Mesothelial cell of epicardium (in vitro differentiated cells): Measurements from ENCODE around the gene REV3L. TPM values are rescaled to one million over a fixed set of nuclear protein-coding genes. Genes with fewer than 3 reads are reported as not detected.
A peak's percentile ranks its signal among the peaks of the same experiment; 100 is the strongest.

Experiments
- DNase-seq, 2 experiments: peaks; one replicate each; pipeline ENCODE4 v3.0.0; 2021; ENCODE audit warnings: low spot score in 2 of 2; ENCODE audit not compliant: unreplicated experiment in 2 of 2
- H3K27ac Mint-ChIP-seq: 2 replicates; pipeline ENCODE4 v1.8.0; 2021; ENCODE audit warnings: mixed read lengths
- H3K27me3 Mint-ChIP-seq: 2 replicates; pipeline ENCODE4 v1.8.0; 2021; ENCODE audit warnings: low read depth, mixed read lengths
- H3K36me3 Mint-ChIP-seq: 2 replicates; pipeline ENCODE4 v1.8.0; 2021; ENCODE audit warnings: mixed read lengths
- H3K4me1 Mint-ChIP-seq: 2 replicates; pipeline ENCODE4 v1.8.0; 2021; ENCODE audit warnings: mixed read lengths
- H3K4me3 Mint-ChIP-seq: 2 replicates; pipeline ENCODE4 v1.8.0; 2021; ENCODE audit warnings: mild to moderate bottlenecking, moderate library complexity, mixed read lengths
- H3K9me3 Mint-ChIP-seq: 2 replicates; pipeline ENCODE4 v1.8.0; 2021; ENCODE audit warnings: mixed read lengths
- total RNA-seq: library from RNA; stranded (reverse); gene quantifications from 3 replicates; pipeline ENCODE4 v1.2.1, GENCODE V29; 2021
- TF ChIP-seq, protein P1 (sequence below): fragments of 200-600 bp; sonication (generic); IDR thresholded peaks from one replicate; pipeline ENCODE4 v1.5.0; 2021; ENCODE audit warnings: antibody characterized with exemption; ENCODE audit not compliant: unreplicated experiment

Gene REV3L
- total RNA-seq, 1 donor from 2014 or later = 41.7 TPM

DNA sequence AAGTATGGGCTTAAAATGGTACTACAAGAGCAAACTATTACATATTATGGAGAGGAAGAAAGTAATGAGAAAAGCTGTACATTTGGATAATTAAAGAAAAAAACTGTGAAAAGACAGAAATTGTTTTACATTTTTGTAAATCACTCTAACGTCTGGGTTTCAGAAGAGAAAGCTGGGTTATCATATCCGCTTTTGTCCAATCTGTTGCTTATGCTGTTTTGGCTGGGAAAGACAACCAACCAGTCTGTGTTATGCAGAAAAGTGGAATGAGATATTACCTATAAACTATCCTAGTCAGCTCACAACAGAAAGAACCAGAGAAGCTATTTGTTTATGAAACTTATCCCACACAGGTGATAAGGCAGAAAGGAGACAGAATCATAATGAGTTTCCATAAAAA, 32.4 kb downstream of the REV3L start:
- peak overlapping the region; percentile 47 for H3K27ac Mint-ChIP-seq
- DNase-seq = no peak
- peaks cover 7% of the 10 kb centered on the region for H3K4me1 Mint-ChIP-seq
- H3K27me3 Mint-ChIP-seq = no peaks in the 10 kb centered on the region
- no peak overlapping the region for H3K4me3 Mint-ChIP-seq
- H3K36me3 Mint-ChIP-seq = peaks cover 11% of the 10 kb centered on the region
- no peaks in the 10 kb centered on the region for H3K9me3 Mint-ChIP-seq
- TF ChIP-seq, protein P1, sequence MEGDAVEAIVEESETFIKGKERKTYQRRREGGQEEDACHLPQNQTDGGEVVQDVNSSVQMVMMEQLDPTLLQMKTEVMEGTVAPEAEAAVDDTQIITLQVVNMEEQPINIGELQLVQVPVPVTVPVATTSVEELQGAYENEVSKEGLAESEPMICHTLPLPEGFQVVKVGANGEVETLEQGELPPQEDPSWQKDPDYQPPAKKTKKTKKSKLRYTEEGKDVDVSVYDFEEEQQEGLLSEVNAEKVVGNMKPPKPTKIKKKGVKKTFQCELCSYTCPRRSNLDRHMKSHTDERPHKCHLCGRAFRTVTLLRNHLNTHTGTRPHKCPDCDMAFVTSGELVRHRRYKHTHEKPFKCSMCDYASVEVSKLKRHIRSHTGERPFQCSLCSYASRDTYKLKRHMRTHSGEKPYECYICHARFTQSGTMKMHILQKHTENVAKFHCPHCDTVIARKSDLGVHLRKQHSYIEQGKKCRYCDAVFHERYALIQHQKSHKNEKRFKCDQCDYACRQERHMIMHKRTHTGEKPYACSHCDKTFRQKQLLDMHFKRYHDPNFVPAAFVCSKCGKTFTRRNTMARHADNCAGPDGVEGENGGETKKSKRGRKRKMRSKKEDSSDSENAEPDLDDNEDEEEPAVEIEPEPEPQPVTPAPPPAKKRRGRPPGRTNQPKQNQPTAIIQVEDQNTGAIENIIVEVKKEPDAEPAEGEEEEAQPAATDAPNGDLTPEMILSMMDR = no peak

DNA sequence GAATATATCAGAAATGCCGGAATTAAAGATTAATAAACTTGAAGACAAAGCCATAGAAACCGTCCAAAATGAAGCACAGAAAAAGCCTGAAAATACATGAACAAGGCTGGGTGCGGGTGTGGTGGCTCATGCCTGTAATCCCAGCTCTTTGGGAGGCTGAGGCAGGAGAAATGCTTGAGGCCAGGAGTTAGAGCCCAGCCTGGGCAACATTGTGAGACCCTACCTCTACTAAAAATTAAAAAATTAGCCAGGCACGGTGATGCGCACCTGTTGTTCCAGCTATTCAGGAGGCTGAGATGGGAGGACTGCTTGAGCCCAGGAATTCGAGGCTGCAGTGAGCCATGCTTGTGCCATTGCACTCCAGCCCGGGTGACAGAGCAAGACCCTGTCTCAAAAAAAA, 32.9 kb downstream of the REV3L start:
- peaks cover 11% of the 10 kb centered on the region for H3K36me3 Mint-ChIP-seq
- no peak overlapping the region for H3K27ac Mint-ChIP-seq
- no peaks in the 10 kb centered on the region for H3K27me3 Mint-ChIP-seq
- H3K9me3 Mint-ChIP-seq = no peaks in the 10 kb centered on the region
- DNase-seq = no peak
- peaks cover 9% of the 10 kb centered on the region for H3K4me1 Mint-ChIP-seq
- H3K4me3 Mint-ChIP-seq = no peak overlapping the region
- TF ChIP-seq, protein P1 = no peak

DNA sequence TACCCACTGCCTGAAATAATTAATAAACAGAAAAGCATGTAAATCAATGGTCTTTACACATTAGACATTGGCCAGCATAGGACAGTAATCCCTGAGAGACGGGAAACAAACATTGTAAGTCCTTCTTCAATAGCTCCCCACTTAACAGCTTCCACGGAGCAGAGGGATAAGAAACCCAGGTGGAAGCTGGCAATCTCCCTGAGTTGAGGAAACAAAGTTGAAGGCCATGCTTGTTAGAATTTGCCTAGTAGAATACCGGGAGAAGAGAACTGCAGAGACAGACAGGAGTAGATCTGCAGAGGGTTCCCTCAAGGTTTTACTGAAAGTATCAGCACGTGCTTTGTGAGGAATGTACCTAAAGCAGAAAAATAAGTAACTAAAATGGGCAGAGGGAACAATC, 33.9 kb downstream of the REV3L start:
- H3K36me3 Mint-ChIP-seq = peaks cover 7% of the 10 kb centered on the region
- TF ChIP-seq, protein P1 = no peak
- no peak for DNase-seq
- H3K27ac Mint-ChIP-seq = no peak overlapping the region
- H3K4me3 Mint-ChIP-seq = no peak overlapping the region
- peaks cover 8% of the 10 kb centered on the region for H3K9me3 Mint-ChIP-seq
- peaks cover 9% of the 10 kb centered on the region for H3K4me1 Mint-ChIP-seq
- no peaks in the 10 kb centered on the region for H3K27me3 Mint-ChIP-seq

DNA sequence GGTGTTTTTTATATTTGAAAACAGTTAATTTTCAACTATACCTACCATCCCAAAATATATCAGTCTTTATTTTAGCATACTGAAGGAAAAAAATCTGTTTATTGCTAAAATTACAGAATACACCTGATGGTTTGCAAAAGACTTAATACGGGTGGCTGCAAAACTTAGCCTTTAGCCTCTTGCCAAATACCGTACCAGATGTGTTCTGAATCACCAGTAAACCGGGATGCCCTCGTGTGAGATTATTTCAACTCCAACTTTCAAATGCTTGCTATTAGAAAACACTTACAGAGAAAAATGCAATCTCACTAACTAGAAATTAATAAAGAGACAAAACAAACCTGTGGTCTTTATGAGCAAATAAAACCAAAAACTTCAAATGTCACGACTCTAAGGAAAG, 36.0 kb downstream of the REV3L start:
- H3K9me3 Mint-ChIP-seq = peaks cover 12% of the 10 kb centered on the region
- H3K4me1 Mint-ChIP-seq = peaks cover 9% of the 10 kb centered on the region
- TF ChIP-seq, protein P1 = no peak
- no peak for DNase-seq
- peaks cover 5% of the 10 kb centered on the region for H3K36me3 Mint-ChIP-seq
- no peak overlapping the region for H3K4me3 Mint-ChIP-seq
- H3K27ac Mint-ChIP-seq = no peak overlapping the region
- H3K27me3 Mint-ChIP-seq = no peaks in the 10 kb centered on the region

DNA sequence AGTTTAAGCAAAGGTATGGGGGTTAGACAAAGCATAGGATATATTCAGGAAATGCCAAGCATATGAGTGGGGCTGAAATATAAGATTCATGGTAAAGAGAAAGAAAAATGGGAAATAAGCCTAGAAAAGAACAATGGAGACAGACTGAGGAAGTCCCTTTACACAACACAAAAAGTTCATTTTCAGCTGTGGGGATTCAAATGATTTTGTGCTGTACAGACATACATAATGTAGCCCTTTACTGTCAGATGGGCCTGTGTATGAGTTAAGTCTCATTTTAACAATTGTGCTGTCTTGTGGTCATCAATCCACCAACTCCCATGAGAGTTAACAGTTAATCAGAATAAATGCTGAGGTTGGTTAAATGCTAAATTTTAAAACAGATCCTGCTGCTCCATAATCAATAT, 37.2 kb downstream of the REV3L start:
- H3K36me3 Mint-ChIP-seq = peaks cover 5% of the 10 kb centered on the region
- no peak for DNase-seq
- H3K9me3 Mint-ChIP-seq = peaks cover 12% of the 10 kb centered on the region
- peak overlapping the region; percentile 23 for H3K27ac Mint-ChIP-seq
- H3K27me3 Mint-ChIP-seq = no peaks in the 10 kb centered on the region
- H3K4me1 Mint-ChIP-seq = peaks cover 7% of the 10 kb centered on the region
- H3K4me3 Mint-ChIP-seq = no peak overlapping the region
- TF ChIP-seq, protein P1 = no peak

DNA sequence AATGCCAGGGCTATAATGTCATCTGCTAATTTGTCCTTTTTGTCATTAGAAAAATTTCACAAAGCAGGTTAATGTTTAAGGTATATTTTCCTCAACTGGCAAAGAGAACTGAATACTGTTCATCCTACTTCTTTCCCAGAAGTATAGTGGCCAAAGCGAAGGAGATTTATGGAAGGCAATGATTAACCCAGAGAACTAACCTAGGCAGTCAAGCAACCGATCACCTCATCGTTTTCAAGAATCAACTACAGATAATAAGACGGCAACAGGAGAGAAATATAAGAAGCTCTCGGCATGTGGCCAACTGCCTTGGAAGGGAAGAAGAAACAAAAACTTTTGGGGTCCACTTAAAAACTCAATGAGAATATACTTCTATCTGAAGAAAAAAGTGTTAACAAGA, 38.2 kb downstream of the REV3L start:
- Mint-ChIP-seq H3K27ac (no peak overlapping the region), H3K4me1 (peaks cover 4% of the 10 kb centered on the region)

More for the DNA sequence above, 38.2 kb downstream of the REV3L start:
- TF ChIP-seq, protein P1 = no peak
- Mint-ChIP-seq H3K36me3 (peaks cover 4% of the 10 kb centered on the region), H3K9me3 (peaks cover 12% of the 10 kb centered on the region), H3K27me3 (no peaks in the 10 kb centered on the region), H3K4me3 (no peak overlapping the region)
- no peak for DNase-seq
